HG03520 (cell line): Measurements from ENCODE around the gene SFSWAP.
"Not testable (repeated sequence)": the region's sequence is repeated elsewhere in the genome, so short reads cannot be mapped to it uniquely, and the experiment has no call there.

ENCODE experiments used
- ATAC-seq: cut with Tn5 transposase; IDR thresholded peaks from one replicate; pipeline ENCODE4 v1.9.1; 2021; ENCODE audit warnings: mild to moderate bottlenecking, moderate library complexity; ENCODE audit not compliant: unreplicated experiment

The SFSWAP gene

DNA sequence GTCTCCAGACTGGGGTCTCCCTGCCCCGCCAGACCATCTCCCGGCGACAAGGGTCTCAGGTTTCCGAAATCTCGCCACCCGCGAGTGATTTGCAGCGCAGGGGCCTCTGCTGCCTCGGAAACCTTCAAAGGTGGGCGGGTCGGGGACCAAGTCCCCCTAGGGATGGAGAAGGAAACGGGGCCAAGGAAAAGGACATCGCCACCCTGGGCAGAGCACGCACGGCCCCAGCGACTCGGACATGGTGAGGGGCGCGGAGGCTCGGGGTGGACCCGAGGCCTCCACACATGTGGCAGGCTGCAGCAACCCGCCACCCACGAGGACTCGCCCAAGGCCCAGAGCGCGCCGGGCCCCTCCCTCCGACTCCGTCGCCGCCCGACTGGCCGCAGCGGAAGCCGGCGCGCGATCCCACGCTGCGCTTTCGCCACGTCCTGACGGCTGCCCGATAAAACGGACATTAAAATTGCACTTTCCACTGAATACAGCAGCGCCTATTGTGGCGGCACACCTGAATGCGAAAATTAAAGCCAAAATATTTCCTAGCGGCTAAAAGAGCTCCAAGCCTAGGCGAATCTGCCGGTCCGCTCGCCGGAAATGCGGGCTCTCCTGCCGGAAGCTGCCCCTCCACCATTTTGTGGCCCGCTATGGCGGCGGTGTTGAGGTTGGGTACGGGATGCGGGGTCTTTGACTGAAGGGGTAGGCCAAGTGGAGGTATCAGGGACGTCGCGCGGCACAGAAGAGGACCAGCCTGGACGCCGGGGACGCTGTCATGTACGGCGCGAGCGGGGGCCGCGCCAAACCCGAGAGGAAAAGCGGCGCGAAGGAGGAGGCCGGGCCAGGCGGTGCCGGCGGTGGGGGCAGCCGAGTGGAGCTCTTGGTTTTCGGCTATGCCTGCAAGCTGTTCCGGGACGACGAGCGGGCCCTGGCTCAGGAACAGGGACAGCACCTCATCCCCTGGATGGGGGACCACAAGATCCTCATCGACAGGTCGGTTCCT lies at the start of gene SFSWAP:
TSS of gene SFSWAP (plus strand) at position 627 of the 994 bp plus-strand sequence. CDS start at position 767, 140 bp downstream.
- ATAC-seq = peak; percentile 87

DNA sequence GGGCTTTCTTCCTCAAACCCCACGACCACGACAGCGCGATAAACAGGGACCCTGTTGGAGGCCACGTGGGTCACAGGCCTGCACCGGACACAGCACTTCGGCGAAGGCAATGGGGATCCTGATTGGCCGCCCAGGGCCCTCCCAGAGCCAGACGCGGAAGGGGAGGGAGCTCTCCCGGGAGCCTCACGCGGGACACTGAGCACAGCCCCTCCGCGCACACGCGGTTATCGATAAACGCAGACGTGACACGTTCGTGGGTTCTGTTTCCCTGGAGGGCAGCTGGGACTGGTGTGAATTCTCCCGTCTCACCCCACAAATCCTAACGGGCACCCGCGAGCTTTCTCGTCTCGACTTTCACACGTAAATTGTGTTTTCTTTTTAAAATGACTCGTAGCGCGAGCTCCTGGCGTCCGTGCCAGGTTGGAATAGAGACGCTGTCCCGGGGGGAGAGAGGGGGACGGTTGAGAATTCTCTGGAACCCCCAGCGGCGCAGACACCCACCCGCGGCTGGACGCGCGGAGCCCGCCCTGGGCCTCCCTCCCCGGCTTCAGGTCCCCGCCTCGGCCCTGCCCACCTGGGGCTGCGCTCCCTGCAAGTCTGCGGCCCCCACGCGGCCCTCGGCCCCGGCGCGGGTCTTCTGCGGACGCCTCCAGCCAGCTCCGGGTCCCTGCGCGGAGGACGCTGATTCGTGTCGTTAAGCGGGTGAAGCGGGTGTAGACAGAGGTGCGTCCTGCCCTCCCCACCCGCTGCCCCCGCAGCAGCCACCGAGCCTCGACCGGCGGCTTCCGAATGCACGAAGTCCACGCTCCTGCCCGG lies 49.5 kb upstream of the SFSWAP start:
- not testable (repeated sequence) for ATAC-seq

DNA sequence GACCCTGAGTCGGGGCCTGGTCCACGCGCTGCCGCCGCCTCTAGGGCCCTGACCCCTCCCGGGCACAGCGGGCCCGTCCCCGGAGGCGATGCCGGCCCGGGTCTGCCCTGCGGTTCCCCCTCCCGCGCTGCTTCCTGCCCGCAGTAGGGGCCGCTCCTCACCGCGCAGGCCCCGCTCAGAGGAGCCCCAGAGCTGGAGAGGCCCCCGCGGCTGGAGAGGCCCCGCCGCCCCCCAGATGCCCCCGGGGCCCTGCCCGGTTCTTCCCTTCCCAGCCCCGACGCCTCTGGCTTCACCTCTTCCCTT lies 49.0 kb upstream of the SFSWAP start:
- ATAC-seq = not testable (repeated sequence)

DNA sequence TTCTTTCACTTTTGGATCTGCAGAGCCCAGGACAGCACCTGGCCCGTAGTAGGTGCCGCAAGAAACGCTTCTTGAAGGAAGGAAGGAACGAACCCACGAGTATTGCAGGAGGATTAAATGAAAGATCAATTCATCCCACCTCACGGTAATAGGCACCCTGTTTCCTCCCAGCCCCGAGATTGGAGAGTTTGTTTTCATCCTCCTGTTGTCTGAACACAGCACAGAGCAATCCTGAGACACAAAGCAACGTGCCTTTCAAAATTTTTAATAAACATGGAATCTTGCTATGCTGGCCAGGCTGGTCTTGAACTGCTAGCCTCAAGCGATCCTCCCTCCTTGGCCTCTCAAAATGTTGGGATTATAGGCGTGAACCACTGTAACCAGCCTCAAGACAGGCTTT lies 48.5 kb upstream of the SFSWAP start:
- ATAC-seq = not testable (repeated sequence)

DNA sequence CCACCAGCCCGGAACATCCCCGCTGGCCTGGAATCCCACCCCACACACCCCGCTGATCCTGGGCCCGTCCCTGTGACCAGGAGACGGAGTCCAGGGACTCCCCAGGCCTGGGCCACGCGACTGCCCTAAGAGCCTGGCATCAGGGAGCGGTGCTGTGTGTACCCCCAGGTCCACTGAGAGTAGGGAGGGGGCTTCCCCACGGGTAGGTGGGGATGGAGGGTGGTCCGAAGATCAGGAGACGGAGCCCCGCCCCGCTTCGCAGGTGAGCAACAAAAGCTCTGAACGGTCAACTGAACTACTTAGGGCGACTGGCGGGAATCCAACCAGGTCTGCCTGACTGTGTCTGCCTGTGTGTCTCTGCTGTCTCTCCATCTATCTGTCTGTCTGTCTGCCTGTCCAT lies 45.2 kb upstream of the SFSWAP start:
- not testable (repeated sequence) for ATAC-seq

DNA sequence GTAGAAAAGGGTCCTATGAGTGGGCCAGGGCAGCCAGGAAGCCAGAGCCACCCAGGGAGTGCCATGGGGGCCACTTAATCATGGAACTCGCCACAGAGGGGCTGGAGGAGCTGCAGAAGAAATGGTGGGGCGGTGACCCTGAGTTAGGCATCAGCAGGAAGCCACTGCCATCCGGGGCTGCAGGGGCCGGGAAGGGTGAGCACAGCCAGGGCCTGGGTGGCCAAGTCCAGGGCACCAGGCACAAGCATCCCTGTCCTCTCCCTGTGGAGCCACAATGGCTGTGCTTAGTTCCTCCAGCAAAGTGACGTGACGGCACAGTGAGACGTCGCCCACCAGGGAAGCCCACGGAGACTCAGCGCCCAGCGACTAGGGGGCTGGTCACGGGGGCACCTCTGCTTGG lies 44.4 kb upstream of the SFSWAP start:
- not testable (repeated sequence) for ATAC-seq

DNA sequence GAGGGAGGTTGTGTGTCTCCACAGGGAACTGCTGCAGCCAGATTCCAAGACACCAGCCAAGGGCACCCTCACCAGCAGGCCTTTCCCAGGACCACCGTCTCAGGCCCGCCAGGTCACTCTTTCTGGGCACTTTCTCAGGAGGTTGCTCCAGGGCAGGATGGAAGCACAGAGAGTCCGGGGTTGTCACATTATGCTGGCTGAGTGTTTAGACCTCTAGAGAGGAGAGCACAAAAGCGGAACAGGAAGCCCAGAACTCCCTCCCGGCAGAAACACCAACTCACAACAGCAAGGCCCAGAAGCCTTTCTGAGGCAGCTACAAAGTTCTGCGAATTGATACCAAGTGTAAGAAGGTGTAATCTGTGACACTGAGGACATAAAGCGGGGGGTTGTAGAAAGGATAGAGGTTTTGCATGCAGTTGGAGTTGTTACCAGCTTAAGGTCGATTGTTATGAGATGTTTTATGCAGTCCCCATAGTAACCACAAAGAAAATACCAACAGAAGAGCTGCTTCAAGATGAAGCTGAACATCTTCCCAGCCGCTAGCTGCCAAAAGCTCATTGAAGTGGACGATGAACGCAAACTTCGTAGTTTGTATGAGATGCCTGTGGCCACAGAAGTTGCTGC lies 43.8 kb upstream of the SFSWAP start:
- not testable (repeated sequence) for ATAC-seq

DNA sequence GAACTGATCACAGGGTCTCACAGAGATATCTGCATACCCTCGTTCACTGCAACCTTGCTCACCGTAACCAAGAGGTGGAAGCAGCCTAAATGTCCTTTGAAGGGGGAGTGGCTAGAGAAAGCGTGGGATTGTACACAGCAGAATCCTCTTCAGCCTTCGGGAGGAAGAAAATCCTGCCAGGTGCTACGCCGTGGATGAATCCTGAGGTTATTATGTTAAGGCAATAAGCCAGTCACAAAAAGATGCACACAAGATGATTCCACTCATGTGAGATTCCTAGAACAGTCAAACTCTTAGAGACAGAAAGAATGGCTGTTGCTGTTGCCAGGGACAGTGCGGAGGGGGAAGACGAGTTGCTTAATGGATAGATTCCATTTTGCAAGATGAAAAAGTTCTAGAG lies 39.6 kb upstream of the SFSWAP start:
- no peak for ATAC-seq

DNA sequence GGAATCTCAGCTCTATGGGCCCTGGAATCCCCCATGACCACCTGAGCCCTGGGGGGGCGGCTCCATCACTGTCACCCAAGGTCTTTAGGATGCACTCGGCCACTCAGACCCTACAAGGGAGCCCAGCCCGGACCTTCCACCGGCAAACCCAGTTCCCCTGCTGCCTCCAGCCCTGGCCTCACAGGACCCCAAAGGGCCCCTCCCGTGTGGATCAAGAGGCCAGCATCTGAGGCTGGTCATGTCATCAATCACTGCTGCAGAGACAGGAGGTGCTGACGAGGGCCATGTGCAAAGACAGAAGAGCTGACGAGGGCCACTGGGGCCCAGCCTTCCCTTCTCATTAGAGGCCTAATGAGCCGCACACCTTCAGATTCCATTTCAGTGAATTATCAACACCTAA lies 39.0 kb upstream of the SFSWAP start:
- no peak for ATAC-seq

DNA sequence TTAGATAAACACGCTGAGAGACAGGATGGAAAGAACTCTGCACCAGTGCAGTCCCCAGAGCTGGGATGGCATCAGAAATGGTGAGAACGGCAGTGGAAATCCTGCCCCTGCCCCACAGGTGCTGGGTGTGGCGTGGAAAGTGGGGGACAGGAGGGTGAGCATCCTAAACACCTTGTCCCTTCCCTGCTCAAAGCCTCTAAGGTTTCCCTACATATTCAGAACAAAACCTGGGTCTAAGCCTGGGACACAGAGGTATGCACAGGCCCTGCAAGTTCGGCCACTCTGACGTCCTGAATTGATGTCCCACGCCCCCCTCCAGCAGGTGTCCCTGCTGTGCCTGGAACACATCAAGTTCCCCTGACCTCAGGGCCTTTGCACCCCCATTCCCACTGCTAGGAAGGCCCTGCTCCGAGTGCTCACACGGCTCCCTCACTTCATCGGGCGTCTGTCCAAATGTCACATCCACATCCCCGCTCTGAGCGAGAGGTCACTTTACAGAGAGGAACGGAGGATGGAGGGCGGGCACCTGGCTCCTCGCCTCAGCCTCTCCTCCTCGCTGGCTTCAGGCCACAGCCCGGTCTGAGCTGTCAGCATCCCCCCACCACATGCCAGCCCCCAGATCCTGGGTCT lies 38.5 kb upstream of the SFSWAP start:
- no peak for ATAC-seq

DNA sequence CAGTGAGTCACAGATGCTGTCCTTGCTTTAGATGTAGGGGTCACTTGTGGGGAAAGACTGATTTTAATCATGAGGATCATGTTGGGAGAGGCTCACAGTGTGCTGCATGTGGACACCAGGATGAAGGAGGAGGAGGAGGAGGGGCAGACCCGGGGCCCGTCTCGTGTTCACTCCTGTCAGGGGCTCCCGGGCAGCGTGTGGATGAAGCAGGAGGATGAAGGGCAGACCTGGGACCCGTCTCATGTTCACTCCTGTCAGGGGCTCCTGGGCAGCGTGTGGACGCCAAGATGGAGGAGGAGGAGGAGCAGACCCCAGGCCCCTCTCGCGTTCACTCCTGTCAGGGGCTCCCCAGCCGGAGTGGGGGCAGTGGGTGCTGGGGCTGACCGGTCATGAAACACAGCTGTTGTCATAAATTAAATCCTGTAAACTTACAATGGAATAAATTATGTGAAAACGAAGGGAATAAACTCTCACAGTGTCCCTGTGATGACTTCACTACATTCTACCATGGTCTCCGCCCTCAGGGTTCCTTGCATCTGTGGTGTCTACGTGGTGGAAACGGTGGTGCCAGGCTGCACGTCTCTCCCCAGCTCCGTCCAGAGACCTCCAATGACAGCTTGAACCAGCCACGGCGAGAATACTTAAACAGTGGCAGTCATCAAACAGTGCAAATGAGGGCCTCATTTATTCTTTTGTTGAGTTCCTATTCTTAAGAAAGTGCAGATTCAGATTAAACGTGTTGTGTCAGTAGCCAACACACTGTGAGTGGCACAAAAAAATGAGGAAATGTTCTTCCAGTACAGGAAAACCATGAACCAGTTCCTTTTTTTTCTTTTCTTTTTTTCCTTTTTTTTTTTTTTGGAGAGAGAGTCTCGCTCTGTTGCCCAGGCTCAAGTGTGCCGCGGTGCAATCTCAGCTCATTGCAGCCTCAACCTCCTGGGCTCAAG lies 37.7 kb upstream of the SFSWAP start:
- ATAC-seq = no peak

DNA sequence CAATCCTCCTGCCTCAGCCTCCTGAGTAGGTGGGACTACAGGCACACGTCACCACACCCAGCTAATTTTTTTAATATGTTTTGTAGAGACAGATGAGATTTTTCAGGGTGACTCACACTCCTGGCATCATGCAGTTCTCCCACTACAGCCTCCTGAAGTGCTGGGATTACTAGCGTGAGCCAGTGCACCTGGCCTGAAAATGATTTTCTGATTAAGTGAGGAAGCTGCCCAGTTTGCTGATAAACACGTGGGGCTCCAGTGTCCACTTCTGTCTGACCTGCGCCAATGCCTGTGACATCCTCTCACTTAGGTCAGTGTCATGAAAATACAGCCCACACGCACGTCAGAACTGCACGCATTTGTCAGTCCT lies 37.0 kb upstream of the SFSWAP start:
- ATAC-seq = no peak

DNA sequence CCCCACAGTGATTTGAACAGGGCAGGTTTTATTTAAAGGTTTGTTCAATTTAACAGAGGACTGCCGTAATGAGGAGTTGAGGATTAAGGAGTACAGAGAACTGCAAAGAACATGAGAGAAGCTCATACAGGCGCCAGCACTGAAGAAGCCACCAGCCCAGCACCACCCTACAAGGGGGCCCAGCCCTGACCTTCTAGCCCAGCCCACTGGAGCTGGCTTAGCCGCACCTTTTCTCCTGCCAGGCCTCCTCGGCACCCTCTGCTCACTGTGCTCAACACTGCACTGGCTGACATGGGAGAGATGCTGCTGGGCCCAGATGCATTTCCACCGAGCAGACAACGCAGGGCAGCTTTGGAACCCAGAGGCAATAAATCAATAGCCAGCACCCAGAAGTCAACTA lies 36.5 kb upstream of the SFSWAP start:
- ATAC-seq = no peak

DNA sequence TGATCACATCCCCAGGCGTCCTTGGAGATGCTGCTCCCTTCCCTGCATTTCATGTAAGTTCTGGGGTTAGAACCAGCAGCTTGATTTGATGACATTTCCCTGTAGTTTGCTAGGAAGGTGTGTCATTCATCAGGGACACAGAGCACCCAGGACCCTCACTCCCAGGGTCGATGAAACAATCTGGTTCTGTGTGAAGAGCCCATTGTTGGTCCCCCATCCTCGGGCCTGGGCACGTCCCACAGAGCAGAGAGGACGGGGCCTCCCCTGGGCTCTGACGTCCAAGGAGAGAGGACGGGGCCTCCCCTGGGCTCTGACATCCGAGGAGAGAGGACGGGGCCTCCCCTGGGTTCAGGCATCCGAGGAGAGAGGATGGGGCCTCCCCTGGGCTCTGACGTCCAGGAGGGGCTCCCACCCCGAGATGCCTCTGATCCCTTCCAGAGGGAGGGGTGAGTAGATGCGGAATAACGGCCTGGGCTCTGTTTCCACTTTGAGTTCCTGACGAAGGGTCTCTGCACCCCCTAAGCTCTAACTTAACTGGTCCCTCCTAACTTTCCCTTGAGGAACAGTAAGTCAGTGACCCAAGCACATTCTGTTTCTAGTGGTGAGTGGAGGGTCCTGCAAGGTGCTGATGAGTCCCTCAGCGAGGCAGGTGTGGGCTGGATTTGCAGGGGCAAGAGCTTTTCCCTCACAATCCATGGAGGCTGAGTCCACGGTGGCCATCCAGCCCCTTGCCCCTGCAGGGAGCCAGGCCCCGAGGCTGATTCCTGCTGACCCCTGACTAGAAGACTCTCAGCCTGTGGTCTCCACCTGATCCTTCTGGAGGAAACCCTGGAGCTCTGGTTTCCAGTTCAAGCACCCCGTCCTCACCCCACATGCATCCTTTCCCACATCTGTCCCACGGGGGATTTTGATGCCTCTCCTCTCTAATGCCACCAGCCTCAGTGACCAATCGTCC lies 35.5 kb upstream of the SFSWAP start:
- no peak for ATAC-seq

DNA sequence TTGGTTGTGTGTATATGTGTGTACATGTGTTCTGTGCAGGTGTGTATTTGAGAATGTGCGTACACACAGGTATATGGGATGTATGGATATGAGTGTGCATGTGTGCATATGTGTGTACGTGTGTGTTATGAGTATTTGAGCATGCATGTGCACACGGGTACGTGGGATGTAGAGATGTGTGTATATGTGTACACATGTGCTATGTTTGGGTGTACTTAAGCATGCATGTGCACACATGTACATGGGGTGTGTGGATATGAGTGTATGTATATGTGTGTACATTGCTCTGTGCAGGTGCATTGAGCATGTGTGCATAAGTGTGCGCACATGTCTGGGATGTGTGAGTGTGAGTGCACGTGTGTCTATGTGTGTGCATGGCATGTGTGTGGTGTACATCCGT lies 34.3 kb upstream of the SFSWAP start:
- ATAC-seq = no peak

DNA sequence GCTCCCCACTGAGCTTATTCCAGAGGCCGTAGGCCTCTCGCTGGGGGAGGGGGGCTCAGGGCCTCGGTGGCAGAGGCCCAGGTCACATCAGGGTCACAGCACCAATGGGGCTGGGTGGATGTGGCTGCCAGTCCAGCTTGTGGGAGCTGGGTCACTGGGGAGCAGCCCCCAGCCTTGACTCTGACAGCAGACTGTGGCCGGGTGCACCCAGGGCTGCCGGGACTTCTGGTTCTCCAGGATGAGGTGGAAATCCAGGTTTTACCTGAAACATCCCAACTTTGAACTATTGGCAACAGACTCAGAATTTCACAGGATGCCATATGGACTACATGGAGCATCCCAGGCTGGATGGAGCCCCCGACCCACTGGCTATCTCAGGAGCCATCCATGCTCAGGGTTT lies 33.8 kb upstream of the SFSWAP start:
- not testable (repeated sequence) for ATAC-seq

DNA sequence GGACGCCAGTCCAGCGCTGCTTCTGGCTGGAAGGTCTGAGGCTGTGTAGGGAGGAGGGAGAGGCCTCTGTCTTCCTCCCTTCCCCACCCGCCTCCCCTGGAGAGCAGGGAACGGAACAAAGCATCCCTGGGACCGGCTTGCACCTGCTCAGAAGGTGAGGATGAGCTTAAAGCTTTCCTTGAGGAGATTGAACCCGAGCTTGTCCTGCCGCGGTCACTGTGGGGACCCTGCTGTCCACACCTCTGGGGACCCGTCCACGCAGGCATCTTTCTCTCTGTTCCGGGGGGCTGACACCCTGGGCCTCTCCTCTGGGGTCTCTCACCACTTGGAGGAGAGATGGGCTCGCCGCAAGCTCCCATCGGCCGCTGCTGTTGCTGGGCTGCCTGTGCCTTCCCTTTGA lies 33.2 kb upstream of the SFSWAP start:
- no peak for ATAC-seq

DNA sequence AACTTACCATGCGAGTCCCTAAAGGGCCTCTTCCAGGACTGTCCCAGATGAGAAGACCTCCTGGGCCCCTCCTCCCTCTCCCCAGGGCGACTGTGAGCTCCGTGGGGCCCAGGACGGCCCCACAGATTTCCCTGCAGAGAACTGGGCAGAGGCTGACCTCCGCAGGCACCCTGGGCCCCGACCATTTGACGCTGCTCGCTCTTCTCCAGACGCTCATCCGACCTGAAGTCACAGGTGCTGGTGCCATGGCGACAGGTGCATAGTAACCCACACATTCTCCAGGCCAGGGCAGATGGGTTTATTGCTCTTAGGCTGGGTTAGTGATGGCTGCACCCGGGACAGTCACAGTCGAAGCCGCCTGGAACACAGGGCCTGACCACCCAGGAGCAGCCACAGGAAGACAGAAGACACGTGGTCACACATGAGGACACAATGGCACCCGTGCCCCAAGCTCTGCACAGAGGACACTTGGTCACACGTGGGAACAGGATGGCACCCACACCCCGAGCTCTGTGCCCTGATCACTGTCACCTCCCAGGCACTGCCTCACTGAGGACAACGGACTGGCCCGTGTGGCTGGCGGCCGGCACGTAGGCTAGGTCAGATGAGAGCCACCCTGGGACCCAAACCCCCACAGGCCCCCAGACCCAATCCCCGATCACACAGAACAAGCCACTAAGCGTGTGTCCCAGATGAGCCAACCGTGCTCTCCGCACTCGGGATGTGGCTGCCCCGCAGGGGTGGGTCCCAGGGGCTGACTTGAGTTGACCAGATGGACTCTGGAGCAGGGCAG lies 32.3 kb upstream of the SFSWAP start:
- not testable (repeated sequence) for ATAC-seq
